GM18520 (cell line): ENCODE data around the gene PTPRN2.
"Not testable (repeated sequence)": the region's sequence is repeated elsewhere in the genome, so short reads cannot be mapped to it uniquely, and the experiment has no call there.

Experiments
- ATAC-seq: cut with Tn5 transposase; IDR thresholded peaks from one replicate; pipeline ENCODE4 v1.9.1; 2021; ENCODE audit not compliant: unreplicated experiment

The PTPRN2 gene

GRCh38 chr7:158391141-158391540 lies 196.5 kb downstream of the PTPRN2 start:
- ATAC-seq: no peak

- ATAC-seq: no peak
Measured at GRCh38 chr7:158390460-158390859, 197.2 kb downstream of the PTPRN2 start.

DNA sequence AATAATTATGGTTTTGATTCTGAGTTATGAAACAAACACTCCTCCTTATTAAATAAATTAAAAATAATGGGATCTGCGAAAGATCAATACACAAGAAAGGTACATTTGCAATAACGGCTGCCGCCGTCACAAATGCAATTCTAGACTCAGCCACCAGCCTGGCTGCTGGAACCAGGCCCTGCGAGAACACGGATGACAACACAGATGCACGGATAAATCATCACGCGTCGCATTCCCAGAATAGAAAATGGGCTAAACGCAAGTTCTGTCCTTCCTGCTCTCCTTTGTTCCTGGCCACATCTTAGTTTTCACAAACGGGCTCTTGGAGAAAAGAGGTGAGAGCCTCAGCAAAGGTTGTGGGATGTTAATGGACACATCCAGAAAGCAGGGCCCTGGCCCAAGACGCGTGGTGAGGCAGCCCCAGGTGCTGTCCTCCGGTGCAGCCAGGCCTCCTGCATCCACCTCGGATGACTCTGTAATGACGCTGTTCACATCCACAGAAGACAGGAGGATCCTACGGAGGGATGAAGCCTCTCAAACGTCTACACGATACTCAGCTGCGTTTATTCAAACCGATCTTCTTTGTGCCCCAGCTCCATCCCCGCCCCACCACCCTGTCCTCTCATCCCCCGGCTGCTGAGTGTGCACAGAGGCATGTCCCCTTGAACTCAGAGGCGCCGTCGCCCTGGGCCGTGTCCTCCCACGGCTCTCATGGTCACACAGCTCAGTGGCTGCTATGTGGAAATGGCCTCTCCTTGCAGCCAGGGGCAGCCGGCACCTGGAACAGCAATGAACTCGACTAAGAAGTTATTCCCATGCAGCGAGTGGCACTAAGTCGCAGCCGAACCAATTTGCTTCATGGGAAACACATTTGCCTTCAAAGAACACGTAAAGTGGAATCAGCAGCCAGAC lies 197.9 kb downstream of the PTPRN2 start:
- ATAC-seq: no peak

DNA sequence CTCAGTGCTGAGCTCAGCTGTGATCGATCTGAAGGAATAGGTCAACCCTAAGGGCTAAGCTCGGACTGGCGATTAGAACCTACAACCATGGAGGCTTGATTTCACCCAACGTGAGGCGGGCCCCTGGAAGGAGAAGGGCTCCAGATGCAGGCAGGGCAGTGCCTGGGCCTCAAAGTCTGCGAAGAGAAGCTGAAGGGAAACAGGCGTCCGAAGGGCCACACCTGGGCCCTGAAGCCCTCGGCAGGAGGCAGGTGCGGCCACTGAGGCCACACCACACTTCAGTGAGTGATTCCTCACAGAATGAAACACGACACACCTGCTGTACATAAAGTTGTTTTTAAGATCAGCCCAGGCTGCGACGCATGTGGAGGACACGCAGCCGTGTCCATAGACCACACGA lies 198.7 kb downstream of the PTPRN2 start:
- ATAC-seq: no peak

DNA sequence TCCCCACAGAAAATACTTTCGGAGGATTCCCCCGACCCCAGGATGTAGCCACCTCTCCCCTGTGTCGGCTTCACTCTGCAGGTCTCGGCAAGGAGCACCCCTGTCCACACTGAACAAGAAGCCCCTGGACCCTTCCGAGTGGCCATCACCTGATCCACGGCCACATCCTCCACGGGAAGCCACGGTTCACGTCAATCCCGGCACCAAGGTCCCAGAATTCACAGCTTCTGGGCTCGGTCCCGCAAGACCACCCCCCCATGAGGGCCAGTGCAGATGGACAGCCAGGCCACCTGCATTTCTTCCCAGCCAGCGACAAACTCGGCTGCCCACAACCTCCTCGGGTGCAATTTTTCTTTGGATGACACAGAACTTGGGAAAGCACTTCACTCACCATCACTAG lies 199.6 kb downstream of the PTPRN2 start:
- no peak for ATAC-seq

GRCh38 chr7:158387546-158387891 lies 200.1 kb downstream of the PTPRN2 start:
- no peak for ATAC-seq

DNA sequence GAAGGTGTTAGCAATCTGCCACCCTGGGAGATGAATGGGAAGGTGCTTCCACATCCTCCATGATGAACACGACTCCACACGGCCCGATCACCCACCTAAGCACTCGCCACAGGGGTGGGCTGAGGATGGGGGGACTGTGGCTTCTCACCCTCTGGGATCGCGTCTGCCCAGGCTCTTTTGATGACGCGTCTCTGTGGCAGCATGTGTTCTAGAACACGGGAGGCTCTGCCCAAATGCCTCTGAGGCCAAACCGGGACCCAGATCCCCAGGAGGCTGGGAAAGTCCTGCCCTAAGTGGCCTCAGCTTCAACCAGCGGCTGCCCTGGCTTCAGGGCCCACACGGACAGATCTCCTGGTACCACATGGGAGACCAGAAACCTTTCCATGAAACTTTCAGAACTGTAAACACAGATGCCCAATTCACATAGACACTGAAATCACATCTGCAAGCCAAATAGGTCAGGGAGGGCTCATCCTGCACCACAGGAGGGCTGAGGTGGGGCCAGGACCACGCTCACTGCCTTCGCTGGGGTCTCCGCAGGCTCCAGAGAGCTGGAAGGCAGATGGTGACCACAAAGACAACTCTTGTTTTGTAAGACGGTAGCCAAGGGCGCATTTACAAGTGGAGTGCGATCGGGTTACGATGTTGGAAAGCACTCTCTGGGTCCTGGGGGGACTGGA lies 200.6 kb downstream of the PTPRN2 start:
- ATAC-seq: no peak

DNA sequence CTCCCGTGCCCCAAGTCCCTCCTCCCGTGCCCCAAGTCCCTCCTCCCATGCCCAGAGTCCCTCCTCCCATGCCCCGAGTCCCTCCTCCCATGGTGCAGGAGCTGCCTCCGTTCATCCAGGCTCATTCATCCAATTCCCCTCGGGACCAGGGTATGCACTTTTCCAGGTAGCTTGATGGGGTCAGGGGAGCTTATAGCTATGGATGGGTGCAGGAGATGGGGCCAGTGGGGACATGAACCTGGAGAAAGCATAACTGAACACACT lies 201.3 kb downstream of the PTPRN2 start:
- no peak for ATAC-seq

- ATAC-seq: not testable (repeated sequence)
Measured at GRCh38 chr7:158385496-158386354, 201.9 kb downstream of the PTPRN2 start.

DNA sequence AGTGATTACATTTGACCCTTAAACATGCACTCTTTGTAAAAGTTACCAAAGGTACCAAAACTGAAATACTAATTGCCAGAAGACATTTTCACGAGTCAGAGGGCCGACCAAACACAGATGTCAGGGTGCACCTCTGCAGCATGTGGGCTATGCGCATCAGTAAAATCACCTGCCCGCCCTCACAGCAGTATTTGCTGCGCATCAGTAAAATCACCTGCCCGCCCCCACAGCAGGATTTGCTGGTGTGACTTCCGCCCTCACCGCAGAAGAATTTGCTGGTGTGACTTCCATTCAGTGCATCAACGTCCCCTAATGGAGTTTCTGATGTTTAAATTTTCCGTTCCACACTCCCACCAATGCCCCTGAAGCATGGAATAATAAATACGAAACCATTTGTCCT lies 202.9 kb downstream of the PTPRN2 start:
- no peak for ATAC-seq

DNA sequence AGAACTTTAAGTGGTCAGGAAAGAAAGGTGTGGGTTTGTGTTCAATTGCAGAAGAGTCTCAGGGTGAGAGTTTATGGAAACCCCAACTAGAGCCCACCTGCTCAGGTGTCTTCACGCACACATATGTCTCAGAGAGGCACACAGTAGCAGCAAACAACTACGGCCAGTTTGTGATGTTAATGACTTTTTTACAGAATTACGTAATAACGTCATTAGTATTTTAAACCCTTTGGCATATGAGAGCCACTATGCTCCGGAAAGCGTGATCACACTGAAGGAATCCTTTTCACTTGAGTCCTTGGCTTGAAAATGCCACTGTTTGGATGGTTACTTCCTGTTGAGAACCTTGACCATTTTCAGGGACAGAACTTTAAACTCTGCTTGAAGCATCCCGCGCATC lies 204.0 kb downstream of the PTPRN2 start:
- no peak for ATAC-seq

DNA sequence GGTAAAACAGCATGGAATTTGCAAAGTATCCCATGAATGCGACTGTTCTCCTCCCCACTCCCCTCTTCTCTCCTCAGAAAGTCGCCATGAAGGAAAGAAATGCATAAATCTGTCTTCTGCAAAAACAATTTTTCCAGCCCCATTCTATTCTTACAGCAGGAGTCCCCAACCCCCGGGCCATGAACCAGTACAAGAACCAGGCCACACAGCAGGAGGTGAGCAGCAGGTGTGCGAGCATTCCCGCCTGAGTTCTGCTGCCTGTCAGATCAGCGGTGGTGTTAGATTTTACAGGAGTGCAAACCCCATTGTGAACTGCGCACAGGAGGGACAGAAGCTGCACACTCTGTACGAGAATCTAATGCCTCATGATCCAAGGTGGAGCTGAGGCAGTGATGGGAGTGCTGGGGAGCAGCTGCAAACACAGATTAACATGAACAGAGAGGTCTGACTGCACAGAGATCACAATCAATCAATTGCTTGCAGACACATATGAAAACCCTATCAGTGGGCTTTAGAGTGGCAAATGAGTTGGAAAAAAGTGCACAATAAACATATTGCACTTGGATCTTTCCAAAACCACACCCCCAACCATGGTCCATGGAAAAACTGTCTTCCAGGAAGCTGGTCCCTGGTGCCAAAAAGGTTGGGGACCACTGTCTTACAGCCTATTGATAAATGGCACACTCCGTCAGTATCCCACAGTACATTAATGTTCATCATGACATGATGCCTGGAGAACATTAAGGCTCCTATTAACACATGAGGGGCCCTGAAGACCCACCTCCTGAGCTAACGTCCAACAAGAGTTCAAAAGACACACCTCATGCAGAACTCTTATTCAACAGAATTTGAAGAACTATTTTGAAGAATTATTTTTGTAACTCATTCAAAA lies 205.0 kb downstream of the PTPRN2 start:
- no peak for ATAC-seq

- no peak for ATAC-seq
Measured at GRCh38 chr7:158381956-158382355, 205.7 kb downstream of the PTPRN2 start.

GRCh38 chr7:158378978-158379377 lies 208.6 kb downstream of the PTPRN2 start:
- ATAC-seq: no peak

GRCh38 chr7:158377800-158378623 lies 209.6 kb downstream of the PTPRN2 start:
- no peak for ATAC-seq

- not testable (repeated sequence) for ATAC-seq
Measured at GRCh38 chr7:158376839-158377186, 210.8 kb downstream of the PTPRN2 start.

GRCh38 chr7:158376146-158376838 lies 211.3 kb downstream of the PTPRN2 start:
- ATAC-seq: not testable (repeated sequence)

DNA sequence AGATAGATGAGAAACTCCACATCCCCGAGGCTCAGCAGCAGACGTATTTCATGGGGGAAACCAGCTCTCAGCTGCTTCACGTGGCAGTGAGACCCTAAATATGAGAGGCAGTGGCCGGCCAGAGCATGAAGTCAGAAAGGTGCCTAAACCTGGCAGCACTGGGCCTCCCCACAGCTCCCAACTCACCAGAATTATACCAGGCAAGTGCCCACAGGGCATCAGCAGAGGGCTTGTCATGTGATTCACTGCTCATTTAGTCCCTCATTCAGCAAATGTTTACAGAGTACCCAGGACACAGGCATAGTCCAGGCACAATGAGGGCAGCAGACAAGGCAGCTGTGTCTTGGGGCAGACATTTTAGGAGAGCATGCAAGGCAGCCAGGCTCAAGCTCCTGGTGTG lies 212.6 kb downstream of the PTPRN2 start:
- ATAC-seq: no peak

GRCh38 chr7:158374586-158374985 lies 213.0 kb downstream of the PTPRN2 start:
- ATAC-seq: no peak
